Coronary artery (tissue), 2 donors: Measurements from ENCODE around the gene APOM.

Source experiments
- DNase-seq: peaks from one replicate; pipeline ENCODE4 v3.0.0-alpha.2; 2017; ENCODE audit warnings: low spot score
- H3K27ac ChIP-seq, 2 donors: fragments of 200-600 bp; sonication (generic); one replicate each; pipeline ENCODE4 v1.5.1; 2016 to 2019
- H3K4me3 ChIP-seq: fragments of 200-600 bp; sonication (generic); 2 replicates; pipeline ENCODE4 v1.5.1; 2016; ENCODE audit warnings: mild to moderate bottlenecking, moderate library complexity
- CTCF ChIP-seq: fragments of 200-600 bp; sonication (generic); IDR thresholded peaks from one replicate; pipeline ENCODE4 v1.5.1; 2019; ENCODE audit warnings: antibody characterized with exemption

The APOM gene

GRCh38 chr6:31702819-31703716 is 47.4 kb downstream of the APOM start, which contains the start of gene ABHD16A:
ABHD16A (minus strand) TSS chr6:31703324; CDS start chr6:31703281, 43 bp downstream.
- peak; percentile 99 for DNase-seq
- Histone ChIP-seq H3K4me3 (peak within 1 kb of the TSS; percentile 95), H3K27ac (peak within 1 kb of the TSS; percentile 96 to 99)
- TF ChIP-seq CTCF = no peak

GRCh38 chr6:31705931-31706330 is 50.2 kb downstream of the APOM start:
- no peak for TF ChIP-seq CTCF
- DNase-seq = no peak
- no peak overlapping the region for H3K27ac ChIP-seq

GRCh38 chr6:31706599-31706998 is 50.9 kb downstream of the APOM start, which contains the start of gene LY6G6F:
LY6G6F (plus strand) TSS chr6:31706866; CDS start chr6:31706907, 41 bp downstream.
- H3K4me3 ChIP-seq = no peak within 1 kb of the TSS
- no peak within 1 kb of the TSS for H3K27ac ChIP-seq
- TF ChIP-seq CTCF = no peak
- DNase-seq = no peak

More at GRCh38 chr6:31705931-31706330, 50.2 kb downstream of the APOM start:
- H3K4me3 ChIP-seq = no peak overlapping the region

- Histone ChIP-seq H3K27ac (no peak overlapping the region), H3K4me3 (no peak overlapping the region)
- DNase-seq = no peak
- no peak for TF ChIP-seq CTCF
Observed at GRCh38 chr6:31707701-31708100, 52.0 kb downstream of the APOM start.
